HG02840 (cell line): ENCODE measurements around the gene NTM.

Source experiments
- ATAC-seq: cut with Tn5 transposase; IDR thresholded peaks from one replicate; pipeline ENCODE4 v1.9.1; 2021; ENCODE audit warnings: mild to moderate bottlenecking, moderate library complexity, moderate number of reproducible peaks; ENCODE audit not compliant: unreplicated experiment, low FRiP score

Gene NTM

GRCh38 chr11:131591051-131591461, 220.6 kb downstream of the NTM start:
- ATAC-seq, result no peak

GRCh38 chr11:131592152-131592551, 221.7 kb downstream of the NTM start:
- no peak for ATAC-seq

GRCh38 chr11:131592734-131593133, 222.3 kb downstream of the NTM start:
- ATAC-seq, result no peak

- no peak for ATAC-seq
Observed at GRCh38 chr11:131593301-131593700, 222.9 kb downstream of the NTM start.

- no peak for ATAC-seq
Observed at GRCh38 chr11:131595797-131596196, 225.4 kb downstream of the NTM start.

- ATAC-seq, result no peak
Observed at GRCh38 chr11:131597890-131598289, 227.5 kb downstream of the NTM start.

GRCh38 chr11:131598305-131598704, 227.9 kb downstream of the NTM start:
- ATAC-seq, result no peak

GRCh38 chr11:131599285-131599684, 228.9 kb downstream of the NTM start:
- ATAC-seq, result no peak

- no peak for ATAC-seq
Observed at GRCh38 chr11:131600628-131601027, 230.2 kb downstream of the NTM start.

GRCh38 chr11:131601586-131601985, 231.2 kb downstream of the NTM start:
- no peak for ATAC-seq

- no peak for ATAC-seq
Observed at GRCh38 chr11:131602431-131602830, 232.0 kb downstream of the NTM start.

GRCh38 chr11:131606811-131607335, 236.5 kb downstream of the NTM start:
- ATAC-seq, result no peak

GRCh38 chr11:131609337-131609736, 238.9 kb downstream of the NTM start:
- ATAC-seq, result no peak

- no peak for ATAC-seq
Observed at GRCh38 chr11:131609921-131610320, 239.5 kb downstream of the NTM start.

- no peak for ATAC-seq
Observed at GRCh38 chr11:131611322-131611721, 240.9 kb downstream of the NTM start.

- no peak for ATAC-seq
Observed at GRCh38 chr11:131612533-131612932, 242.1 kb downstream of the NTM start.

GRCh38 chr11:131614631-131615030, 244.2 kb downstream of the NTM start:
- no peak for ATAC-seq

GRCh38 chr11:131615611-131616010, 245.2 kb downstream of the NTM start:
- ATAC-seq, result no peak

- no peak for ATAC-seq
Observed at GRCh38 chr11:131616481-131617140, 246.2 kb downstream of the NTM start.

GRCh38 chr11:131618201-131618600, 247.8 kb downstream of the NTM start:
- no peak for ATAC-seq

GRCh38 chr11:131622193-131622592, 251.8 kb downstream of the NTM start:
- ATAC-seq, result no peak

GRCh38 chr11:131624531-131624930, 254.1 kb downstream of the NTM start:
- ATAC-seq, result no peak

GRCh38 chr11:131626788-131627187, 256.4 kb downstream of the NTM start:
- no peak for ATAC-seq
